Stimulated activated naive CD4-positive, alpha-beta T cell treated with Interleukin-2 at 50 U/mL for 16 hours (primary cell): ENCODE data around the gene IZUMO4.
"Not testable (repeated sequence)": the region's sequence is repeated elsewhere in the genome, so short reads cannot be mapped to it uniquely, and the experiment has no call there.

ENCODE experiments used
- DNase-seq: peaks from one replicate; lab custom pipeline; 2025; lab: John Stamatoyannopoulos, UW

IZUMO4 gene

DNA sequence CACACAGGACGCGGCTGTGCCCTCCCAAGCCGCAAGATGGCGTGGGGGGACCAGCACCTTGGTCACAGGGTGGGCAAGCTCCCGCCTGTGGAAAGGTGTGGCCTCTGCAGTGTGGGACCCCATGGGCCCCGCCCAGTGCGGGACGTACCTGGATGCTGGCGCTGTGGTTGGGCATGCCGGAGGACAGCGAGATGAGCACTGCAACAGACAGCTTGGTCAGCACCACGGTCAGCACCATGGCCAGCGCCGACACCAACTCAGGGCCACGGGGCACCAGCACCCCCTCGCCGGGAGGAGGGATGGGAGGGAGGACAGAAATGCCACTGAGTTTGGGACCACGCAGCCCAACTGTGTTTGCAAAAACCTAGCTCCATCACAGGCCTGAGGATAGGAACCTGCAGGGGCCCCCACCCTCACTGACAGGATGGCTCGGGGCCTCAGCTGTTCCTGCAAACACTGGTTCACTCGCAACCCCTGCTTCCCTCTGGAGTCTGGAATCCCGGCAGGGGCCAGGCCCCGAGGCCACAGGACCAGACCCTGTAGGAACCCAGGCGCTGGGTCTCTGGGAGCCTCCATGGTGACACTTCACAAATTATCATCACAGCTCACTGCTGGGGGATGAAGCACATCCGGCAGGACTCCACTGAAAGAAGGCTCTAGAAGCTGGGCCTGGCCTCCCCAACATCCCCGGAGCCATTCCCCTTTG is 27.1 kb downstream of the IZUMO4 start:
- DNase-seq, result no peak

DNA sequence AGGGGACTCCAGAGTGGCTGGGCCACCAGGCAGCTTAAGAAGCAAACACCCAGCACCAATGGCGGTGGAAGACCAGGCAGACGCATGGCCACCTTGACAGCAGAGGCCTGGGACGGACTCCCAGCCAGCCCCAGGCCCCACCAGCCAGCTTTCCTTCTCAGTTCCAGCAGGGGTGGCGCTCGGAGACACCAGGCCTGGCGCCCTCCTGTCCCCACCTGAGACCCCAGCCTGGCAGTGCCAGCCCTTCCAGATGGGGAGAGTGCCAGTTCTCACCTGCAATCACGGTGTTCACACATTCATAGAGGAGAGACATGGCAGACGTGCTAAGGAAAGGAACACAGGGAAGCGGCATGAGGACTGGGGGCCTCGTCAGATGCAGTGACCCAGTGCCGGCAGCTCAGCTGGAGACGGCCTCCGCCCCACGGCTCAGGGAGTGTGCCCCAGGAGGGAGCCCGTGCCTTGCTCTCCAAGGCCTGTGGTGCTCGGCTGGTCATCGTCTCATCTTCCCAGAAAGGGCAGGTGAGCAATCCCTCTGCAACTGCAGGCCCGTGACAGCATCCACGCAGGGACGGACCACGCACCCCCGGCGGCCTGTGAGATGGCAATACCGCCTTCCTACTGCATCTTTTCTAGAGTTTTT is 30.3 kb downstream of the IZUMO4 start:
- DNase-seq, result no peak

DNA sequence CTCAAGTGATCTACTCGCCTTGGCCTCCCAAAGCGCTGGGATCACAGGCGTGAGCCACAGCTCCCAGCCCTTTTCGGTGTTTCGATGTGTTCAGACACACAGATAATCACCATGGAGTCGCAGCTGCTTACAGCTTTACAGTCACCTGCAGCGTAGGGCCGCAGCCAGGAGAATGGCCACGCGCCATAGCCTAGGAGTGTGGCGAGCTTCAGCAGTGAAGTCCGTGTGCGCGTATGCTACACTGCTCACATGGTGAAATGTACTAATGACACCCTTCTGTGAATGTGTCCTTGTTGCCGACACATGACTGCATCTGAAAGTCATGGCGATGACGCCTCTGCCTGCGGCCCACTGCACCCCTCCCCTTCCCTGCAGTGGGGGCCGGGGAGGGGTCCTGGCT is 31.0 kb downstream of the IZUMO4 start:
- DNase-seq, result no peak

DNA sequence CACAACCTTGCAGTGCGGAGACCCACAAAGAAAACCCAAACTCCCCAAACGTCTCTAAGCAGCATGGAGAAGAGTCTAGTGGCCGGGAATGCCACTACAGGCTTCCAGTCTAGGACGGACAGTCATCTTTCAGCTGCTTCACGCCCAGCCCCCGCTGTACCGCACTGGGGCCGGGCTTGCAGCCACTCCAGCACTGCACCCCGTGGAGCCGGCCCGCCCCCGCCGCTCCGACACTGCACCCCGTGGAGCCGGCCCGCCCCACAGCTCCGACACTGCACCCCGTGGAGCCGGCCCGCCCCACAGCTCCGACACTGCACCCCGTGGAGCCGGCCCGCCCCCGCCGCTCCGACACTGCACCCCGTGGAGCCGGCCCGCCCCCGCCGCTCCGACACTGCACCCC is 31.5 kb downstream of the IZUMO4 start:
- not testable (repeated sequence) for DNase-seq

DNA sequence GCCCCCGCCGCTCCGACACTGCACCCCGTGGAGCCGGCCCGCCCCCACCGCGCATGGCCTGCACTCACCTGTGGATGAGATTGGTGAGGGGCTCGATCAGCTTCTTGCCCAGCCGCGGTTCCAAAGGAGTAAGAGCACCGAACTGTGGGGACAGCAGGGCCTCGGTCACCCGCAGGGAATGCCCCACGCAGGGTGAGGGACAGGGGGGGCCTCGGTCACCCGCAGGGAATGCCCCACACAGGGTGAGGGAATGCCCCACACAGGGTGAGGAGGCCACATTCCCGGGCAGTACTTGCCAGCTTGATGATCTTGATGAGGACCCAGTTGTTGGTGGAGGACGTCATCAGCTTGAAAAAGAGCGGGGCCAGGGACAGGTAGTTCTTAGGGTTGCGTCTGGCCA is 32.3 kb downstream of the IZUMO4 start:
- DNase-seq, result no peak

DNA sequence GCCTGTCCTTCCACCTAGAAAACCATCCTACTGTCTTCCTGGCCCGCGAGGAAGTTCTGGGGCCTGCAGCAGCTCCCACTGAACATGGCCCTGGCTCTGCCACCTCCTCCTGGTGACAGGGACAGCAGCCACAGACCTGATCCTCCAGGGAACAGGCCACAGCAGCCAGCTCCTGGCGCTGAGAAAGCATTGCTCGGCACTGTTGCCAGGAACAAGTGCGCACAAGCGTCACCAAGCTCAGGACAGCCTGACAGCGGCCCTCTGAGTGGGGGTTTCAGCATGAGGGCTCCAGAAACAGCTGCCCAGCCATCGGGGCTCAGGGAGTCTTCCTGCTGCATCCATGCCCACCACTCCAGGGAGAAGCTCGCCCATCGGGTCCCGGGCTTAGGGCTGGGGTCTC is 32.8 kb downstream of the IZUMO4 start:
- no peak for DNase-seq

DNA sequence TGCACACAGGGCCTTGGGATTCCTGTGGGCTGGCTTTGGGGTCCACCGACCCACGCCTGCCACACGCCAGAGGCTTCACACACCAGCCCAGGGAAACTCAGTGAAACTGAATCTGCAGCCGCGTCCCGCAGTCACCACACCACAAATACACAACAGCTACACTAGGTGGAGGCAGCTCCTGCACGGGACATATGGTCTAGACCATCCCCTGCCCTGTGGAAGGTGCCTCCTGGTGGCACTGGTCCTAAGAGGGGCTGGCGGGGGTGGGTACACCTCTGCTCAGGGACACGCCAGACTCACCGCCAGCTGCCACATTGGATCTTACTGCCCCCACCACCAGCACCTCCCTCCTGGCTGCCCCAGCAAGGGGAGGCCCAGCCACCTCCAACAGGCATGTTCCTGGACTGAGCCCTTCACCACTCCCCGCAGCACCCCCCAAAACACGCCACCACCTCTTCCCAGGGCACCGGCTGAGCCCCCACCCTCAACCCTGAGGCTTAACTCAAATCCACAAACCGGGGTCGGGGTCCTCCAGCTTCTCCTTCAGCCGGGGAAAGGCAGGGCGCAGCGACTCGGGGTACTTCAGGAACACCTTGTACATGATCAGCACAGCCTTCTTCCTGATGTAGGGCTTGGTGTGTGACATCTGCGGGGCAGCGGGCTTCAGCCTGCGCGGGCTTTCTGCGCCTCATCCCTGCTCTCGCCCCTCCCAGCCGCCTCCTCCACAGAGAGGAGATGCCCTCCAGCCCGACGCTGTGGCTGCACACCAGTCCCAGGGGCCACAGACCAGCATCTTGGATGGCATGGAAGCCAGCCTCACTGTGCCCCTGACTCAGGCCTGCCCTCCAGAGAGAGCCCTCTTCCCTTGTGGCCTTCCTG is 33.4 kb downstream of the IZUMO4 start:
- no peak for DNase-seq

DNA sequence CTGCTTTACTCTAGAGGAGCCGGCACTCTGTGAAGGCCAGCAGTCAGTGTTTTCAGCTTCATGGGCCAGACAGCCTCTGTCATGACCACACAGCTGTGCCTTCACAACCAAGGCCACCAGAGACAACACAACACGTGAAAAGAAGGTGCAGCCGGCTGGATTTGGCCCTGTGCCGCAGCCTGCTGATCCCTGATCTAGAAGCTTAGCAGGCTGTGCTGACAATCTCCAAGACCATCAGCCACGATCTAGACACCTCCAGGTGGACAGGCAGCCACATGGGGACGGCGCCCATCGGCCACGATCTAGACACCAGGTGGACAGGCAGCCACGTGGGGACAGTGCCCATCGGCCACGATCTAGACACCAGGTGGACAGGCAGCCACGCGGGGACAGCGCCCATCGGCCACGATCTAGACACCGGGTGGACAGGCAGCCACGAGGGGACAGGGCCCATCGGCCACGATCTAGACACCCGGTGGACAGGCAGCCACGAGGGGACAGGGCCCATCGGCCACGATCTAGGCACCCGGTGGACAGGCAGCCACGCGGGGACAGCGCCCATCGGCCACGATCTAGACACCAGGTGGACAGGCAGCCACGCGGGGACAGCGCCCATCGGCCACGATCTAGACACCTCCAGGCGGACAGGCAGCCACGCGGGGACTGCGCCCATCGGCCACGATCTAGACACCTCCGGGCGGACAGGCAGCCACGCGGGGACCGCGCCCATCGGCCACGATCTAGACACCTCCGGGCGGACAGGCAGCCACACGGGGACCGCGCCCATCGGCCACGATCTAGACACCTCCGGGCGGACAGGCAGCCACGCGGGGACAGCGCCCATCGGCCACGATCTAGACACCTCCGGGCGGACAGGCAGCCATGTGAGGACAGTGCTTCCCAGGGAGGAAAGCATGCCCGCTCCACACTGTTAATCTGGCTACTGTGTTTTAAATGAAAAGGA is 34.6 kb downstream of the IZUMO4 start:
- DNase-seq, result not testable (repeated sequence)

DNA sequence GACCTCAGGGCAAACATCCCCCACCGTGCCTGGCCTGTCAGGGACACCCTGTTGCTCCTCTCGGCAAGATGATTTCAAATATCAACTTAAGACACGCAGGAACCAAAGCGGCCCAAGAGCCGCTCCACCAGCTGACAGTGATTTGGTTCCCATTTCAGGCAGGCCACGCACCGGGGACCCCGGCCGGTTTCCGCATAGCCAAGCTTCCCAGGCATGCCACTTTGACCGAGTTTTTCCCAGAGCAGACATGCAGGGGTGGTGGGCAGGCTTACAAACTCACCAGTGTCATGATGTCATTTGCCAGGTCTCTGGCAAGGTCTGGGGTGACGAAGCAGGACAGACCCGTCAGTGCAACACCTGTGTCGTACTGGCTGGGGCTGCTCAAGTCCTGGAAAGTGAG is 35.5 kb downstream of the IZUMO4 start:
- DNase-seq, result no peak

DNA sequence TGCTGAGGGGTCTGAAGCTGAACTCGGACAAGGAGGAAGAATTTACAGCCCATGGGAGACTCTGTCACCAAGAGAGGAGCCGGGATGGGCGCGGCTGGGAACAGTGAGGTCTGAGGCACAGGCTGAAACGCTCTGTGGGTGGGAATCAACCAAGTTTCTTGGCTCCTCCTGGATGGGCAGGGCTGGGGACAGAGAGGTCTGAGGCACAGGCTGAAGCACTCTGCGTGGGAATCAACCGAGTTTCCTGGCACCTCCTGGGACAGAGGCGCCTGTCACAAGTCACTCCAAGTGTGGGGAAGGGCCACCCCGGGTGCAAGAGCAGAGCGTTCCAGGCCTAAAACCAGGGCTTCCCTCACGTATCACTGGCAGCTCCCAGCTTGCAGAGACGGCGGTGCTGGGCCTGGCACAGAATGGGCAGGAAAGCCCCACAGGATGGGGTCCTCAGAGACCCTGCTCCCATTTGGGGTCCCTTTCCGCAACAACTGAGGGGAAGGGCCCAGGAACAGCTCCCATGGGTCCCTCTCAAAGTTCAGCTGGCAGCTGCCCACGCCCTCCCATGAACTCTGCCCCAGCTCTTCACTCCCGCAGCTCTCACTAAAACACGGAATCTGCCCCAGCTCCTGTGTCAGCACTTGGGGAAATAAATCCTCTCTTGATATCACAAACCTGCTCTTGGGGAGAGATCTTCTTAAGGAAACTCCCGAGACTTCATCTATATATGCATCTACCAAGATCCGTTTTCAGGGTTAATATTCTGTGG is 36.2 kb downstream of the IZUMO4 start:
- no peak for DNase-seq

DNA sequence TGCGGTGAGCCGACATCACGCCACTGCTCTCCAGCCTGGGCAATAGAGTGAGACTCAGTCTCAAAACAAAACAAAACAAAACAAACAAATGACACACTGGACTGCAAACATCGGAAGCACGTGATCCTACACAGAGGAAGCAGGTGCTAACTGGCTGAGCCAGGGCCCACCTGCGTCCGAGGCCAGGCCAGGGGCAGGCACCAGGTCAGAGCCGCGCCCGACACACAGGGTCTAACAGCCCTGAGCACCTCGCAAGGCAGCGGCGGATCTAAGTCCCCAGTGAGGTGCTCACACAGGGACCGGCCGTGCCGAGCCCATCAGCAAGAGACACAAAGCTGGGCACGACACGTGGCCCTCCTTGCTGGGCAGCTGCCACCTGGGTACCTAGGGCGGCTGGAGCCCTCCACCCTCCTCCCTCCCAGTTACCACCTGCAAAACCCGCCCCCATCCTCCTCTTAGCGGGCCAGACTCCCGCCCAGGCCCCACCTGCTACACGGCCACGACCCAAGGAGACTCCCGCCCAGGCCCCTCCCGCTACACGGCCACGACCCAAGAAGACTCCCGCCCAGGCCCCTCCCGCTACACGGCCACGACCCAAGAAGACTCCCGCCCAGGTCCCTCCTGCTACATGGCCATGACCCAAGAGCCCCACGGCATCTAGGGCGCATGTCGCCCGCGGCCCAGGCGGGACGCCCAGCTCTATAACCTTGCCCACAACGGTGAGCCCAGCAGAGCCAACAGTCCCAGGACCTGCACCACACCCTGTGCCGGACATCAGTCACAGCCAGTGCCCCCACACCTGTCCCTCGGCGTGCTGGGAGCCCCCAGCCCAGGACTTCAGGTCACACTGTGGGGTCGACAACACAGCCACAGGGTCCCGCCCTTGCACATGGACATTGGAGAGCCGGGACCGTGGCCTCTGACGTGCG is 39.0 kb downstream of the IZUMO4 start:
- DNase-seq, result no peak

DNA sequence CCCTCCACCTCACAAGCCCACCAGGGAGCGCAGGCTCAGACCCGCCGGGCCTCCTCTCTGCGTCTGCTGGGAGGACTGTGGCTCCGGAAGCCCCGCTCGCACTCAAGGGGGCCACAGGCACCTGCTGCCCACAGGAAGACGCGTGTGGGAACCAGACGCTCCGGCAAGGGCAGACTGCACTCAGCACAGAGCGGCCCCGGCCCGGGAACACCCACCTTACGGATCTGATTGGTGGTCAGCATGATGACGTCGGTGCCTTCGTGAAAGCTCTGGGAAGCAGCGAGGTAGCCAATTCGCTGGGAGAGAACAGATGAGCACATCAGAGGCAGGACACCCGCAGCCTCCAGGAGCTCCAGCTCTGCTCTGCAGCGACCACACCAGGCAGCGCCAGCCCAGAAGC is 40.1 kb downstream of the IZUMO4 start:
- no peak for DNase-seq

DNA sequence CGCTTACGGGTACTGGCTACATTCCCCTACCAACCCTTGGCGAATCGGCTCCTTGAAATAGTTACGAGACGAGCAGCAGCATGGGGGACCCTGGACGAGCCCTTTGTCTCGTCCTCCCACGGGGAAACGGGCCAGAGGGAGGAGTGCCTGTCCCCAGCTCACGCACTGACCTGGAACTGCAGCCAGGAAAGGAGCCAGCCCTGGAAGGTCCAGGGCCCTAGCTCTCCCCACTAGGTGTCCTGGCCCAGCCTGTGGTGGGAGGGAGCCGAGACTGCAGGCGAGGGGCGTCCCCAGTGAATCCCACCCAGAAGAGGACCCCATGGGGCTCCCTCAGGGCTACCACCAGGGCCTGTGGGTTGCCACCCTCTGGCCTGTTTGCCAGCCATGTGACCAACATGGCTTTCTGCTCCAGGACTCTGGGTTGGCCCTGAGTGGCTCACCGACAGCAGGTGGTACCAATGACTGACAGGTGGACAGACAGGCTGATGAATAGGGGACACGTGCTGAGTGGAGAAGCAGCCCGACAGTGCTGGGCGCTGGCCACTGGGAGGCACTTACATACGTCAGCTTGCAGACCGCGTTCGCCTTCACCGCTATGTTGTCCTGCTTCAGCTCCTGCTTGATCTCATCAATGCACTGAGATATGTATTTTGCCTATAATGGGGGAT is 41.5 kb downstream of the IZUMO4 start:
- DNase-seq, result no peak

DNA sequence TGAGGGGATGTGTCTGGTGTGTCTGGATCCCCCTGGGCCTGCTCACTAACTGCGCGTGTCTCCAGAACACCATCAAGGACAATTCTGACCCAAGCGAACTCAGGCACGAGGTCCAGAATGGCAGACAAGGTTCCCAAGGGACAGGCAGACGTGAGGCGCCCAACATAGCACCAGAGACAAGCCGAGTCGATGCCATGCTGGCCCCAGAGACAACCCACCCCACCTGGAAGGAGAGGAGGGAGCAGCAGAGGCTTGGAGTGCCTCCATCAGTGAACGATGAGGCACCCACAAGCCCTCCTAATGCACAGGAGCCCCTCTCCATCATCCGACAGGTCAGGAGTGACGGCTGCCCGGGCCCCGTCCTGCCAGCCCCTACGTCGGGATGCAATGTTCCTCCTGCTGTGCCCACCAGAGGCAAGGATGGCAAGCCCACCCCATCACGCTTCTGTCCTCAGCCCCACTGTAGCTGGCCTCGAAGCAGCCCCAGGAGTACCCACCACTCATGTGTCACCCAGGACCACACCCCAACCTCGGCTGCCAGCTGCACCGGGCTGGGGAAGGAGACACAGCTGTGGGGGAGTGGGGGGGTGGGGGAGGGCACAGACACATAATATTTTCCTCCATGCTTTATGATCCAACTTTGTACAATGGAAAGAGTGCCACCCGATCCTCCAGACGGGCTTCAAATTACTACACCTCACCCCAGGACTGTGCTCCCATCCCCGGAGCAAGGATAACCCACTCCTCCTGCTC is 42.8 kb downstream of the IZUMO4 start:
- no peak for DNase-seq

DNA sequence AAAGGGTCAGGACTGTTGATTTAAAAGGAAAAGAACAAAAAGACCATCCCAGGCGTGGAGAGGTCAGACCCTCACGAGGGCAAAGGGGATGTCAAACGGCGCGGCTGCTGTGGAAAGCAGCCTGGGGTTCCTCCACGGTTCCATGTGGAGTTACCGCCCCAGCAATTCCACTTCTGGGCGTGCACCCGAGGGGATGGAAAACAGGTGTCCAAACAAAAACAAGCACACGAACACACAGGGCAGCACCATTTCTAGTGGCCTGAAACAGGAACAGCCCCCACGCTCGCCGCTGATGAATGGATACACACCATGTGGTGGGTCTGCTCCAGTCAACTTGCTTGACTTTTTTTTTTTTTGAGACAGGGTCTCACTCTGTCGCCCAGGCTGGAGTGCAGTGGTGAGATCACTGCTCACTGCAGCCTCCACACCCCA is 43.4 kb downstream of the IZUMO4 start:
- no peak for DNase-seq

DNA sequence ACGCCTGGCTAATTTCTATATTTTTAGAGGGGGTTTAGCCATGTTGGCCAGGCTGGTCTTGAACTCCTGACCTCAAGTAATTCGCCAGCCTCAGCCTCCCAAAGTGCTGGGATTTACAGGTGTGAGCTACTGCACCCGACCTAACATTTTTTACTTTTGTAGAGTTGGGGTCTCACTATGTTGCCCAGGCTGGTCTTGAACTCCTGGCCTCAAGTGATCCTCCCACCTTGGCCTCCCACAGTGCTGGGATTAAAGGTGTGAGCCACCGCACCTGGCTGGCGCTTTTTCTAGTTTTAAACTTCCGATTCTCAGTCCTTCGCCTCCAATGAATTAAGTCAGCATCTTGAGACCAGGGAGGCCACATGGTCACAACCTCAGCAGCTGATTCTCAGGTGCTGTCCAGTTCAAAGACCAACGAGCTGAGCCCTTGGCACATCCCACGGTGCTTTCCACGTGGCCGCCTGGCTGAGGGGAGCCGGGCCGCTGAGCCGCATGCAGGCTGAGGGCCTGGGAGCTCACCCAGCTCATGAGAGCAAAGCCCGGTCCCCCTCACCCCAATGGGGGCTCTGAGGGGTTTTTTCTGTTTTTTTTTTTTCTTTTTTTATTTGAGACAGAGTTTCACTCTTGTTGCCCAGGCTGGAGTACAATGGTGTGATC is 45.6 kb downstream of the IZUMO4 start:
- no peak for DNase-seq

DNA sequence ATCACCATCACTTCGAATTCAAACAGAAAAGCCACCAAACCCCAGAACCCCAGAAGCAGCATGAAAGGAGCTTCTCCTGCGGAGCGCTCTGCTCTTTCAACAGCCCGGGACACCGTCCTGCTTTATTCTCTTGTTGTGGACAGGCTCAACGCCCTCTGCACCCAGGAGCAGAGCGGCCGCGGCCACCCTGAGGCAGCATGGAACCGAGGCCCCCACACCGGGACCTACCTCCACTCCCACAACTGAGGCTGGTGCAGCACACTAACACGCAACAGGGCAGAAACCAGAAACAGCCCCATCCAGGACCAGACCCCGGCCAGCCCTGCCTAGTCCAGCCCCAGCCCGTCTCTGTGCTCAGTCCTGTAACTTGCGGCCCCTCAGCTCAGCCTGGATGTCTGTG is 47.5 kb downstream of the IZUMO4 start:
- no peak for DNase-seq

DNA sequence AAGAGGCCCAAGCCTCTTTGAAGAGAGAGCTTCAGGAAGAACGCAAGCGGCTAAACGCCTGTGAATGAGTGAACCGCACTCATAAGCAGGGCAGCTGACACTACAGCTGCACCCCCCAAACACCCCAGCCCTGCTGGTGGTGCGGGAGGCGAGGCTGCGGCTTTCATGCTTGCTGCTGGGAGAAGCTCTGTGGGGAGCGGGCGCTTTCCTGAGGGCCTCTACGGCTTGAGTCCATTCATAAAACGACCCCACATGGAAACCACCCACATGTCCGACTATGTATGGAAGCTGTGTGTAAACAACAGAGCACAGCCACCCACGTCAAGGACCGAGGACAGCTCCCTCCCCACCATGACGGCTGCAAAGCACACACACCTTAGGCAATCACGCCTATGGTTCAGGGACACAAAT is 49.1 kb downstream of the IZUMO4 start:
- DNase-seq, result no peak
